NCI-H510A treated with DMSO at 0.1 percent for 48 hours (cell line): ENCODE results near the gene PAIP2.

ENCODE experiments used
- DNase-seq: peaks from one replicate; lab custom pipeline; 2025; lab: John Stamatoyannopoulos, UW

The PAIP2 gene

DNA sequence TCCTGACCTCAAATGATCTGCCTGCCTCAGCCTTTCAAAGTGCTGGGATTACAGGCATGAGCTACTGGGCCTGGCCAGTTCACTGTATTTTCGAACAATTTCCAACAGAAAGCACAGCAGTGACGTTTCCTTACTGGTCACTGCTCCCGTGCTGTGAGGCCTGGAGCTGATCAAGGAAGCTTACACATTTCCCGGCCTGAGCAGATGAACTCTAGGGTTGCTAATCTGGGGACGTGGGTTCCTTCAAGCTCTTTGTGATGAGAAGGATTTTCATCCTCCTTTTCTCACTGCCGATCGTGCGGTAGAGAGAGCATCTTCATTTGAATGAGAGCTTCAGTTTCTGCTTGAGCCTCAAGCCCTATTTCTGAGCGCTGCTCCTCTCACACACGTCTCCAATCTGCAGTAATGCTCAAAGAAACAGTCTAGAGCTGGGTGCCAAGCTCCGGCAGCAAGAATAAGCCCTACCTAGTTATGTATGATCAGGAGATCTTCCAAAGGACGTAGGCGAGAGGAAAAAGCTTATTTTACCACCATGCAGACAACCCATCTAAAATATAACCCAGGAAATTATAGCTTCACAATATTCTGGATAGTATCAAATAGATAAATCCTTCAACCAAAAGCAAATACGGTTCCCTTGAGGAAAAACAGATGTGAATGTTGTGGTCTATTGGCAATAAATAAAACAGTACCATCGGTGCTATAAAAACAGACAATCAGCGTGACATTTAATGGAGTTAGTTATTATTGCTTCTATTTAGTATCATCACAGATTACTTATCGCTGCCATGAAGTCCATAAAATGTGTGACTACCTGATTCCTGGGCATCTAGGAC, 69.6 kb downstream of the PAIP2 start:
- DNase-seq, result no peak

DNA sequence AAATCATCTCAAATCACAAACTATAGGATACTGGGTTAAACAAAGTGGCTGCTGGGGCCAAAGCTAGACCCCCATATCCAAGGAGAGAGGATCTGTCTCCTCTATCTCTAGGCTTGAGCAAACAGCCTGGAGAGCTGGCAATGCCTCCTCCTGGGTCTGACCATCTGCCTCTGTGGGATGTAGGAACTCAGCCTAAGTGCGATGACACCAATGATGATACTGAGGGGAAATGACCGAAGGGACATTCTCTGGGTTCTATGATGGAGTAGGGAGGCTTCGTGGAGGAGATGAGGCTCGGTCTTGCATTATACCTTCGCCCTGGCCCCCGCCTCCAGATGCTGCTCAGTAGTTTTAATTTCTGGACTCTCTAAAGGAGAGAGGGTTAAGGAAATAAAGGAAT, 71.5 kb downstream of the PAIP2 start:
- no peak for DNase-seq

DNA sequence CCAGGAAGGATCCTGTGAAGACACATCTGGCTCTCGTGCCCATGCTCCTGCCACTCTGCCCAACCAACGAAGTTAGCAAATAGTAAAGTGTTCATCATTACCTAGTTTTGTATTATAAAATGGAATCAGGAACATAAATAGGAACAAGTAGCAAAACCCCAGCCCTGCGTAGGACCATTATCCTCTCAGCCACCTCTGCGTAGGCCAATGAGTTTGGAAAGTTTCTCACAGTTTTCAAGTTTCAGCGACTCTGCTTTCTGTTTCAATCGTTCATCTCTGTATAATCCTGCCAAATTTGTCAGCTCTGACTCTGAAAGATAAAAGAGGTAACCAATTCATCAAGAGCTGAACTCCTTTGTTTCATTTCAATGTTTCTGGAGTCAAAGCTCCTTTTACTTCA, 72.3 kb downstream of the PAIP2 start:
- no peak for DNase-seq

DNA sequence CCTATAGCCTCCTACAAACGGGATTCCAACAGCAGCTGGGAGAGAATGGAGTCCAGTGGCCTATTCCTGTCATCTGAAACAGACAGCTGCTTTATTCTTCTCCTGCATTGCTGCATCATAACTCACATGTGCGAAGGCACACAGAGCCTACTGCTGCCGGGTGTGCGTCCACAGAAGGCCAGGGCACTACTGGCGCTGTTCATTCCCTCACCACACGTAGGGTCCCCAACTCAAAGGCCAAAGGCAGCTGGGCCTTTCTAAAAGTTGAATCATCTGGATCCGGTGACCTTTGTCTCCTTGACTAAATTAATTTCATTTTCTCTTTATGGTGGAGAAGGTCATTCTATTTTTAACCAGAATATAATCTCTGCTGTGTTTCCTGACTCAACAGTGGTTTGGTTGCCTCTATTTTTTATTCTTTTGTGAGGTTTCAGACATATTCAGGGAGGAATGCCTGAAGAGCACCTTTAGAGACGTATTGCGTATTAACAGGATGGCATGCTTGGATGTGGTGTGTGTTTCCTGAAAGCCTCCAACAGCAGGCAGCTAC, 73.0 kb downstream of the PAIP2 start:
- DNase-seq, result no peak

DNA sequence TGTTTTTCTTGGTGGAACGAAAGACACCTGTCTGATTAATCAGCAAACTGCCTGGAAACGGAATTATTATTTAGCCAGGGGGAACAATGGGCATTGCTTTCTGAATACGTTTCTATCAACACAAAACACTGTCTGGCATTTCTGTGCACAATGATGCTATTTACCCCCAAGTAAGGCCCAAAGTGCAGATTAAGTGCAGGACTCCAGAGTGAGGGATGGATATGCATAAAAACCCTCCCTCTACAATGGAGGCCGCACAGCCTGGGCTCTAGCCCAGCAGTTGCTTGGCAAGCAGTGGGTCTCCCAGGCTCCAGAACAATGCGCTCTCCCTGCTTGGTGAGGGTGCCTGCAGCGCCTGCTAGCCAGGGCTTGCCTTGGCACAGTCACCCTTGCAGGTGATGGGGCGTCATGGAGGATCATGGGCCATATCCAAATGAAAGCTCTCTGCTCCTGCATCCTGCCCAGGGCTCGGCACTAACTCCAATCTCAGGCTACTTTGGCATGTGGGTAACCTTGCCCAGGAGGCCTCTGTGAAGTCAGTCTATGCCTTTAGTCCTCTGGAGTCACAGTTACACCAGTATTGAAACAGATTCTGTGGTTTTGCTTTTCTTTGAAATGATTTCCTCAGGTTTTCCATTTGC, 73.7 kb downstream of the PAIP2 start:
- no peak for DNase-seq

DNA sequence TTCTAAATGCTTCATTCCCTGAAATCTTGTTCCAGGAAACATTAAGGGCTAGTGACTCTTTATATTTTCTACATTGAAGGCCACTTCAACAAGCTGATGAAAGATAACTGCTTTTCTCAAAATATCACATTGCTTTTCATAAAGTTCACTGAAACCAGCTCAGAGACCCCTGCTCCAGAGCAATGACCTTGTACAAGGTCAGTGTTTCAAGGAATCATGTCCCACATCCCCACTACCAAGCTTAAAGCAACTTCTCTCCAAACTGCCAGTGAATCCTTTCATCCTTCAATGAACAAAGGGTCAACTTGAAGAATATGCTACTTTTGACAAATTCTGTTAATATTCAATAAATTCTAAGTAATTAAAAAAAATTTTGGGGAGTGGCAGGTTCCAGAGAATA, 74.2 kb downstream of the PAIP2 start:
- DNase-seq, result no peak

DNA sequence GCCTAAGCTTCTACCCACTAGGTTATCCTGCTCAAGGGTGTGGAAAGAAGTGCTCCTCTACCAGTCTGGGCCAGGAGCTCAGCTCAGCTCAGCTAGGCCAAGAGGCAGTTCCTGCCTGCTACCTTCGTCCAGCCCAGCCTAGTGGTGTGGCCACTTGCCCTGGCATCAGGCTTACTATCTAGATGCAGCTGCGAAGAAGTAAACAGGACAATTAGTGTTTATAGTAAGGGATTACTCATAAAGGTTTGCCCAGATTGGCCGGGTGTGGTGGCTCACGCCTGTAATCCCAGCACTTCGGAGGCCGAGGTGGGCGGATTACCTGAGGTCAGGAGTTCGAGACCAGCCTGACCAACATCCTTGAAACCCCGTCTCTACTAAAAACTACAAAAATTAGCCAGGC, 75.0 kb downstream of the PAIP2 start:
- no peak for DNase-seq

DNA sequence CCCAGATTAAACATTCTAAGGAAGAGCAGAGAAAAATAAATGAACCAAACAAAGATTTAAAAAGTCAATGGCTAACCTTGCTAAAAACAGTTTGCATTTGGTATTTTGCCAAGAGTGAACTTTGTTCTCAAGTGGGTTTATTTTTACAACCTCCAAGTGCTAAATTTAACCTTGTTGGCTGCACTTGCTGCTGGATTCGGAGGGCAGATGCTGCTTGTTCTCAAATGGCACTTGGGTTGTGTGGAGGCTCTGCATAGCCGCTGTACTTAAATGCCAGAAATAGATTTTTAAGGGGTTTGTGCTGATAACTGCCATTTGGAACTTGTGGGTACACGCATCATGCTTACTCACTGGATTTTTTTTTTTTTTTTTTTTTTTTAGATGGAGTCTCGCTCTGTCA, 75.6 kb downstream of the PAIP2 start:
- no peak for DNase-seq

DNA sequence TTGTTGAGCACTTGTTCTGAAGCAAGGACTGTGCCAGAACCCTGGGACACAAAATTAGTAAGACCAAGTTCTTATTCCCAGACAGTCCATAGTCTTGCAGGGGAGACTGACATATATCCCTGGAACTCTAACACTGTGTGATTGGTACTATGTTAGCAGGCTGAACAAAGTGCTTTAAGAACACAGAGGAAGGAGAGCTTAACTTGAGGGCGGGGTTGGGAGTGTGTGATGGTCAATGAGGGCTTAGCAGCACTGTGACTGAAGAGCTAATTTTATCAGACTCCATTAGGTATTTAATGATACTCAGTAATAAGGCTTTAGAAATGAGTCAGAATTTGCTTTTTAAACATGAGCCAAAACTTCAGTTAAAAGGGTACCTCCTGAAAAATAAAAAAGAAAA, 77.1 kb downstream of the PAIP2 start:
- no peak for DNase-seq
